OCI-LY3 (cell line): ENCODE results near the gene FBN2.

Experiments used
- H2AFZ ChIP-seq: fragments of 200-600, 300-600 bp; shearing (Covaris generic); 2 replicates; pipeline ENCODE4 v1.6.0; 2014; ENCODE audit warnings: antibody characterized with exemption, low read depth, low read length
- H3K27ac ChIP-seq: fragments of 200-600, 300-600 bp; sonication (generic); 2 replicates; pipeline ENCODE4 v1.5.1; 2014; ENCODE audit warnings: mild to moderate bottlenecking, low read length, moderate library complexity, mixed read lengths
- H3K27me3 ChIP-seq: fragments of 200-600, 300-600 bp; sonication (generic); 2 replicates; pipeline ENCODE4 v1.6.1; 2014; ENCODE audit warnings: low read depth, low read length, mixed read lengths
- H3K36me3 ChIP-seq: fragments of 200-600, 300-600 bp; sonication (generic); replicated peaks from 2 replicates; pipeline ENCODE3; 2014; ENCODE audit warnings: low read depth, low read length, mixed read lengths
- H3K4me1 ChIP-seq: fragments of 300-600, 200-600 bp; sonication (generic); 2 replicates; pipeline ENCODE4 v1.6.1; 2014; ENCODE audit warnings: low read length, mixed read lengths
- H3K4me2 ChIP-seq: fragments of 200-600, 300-600 bp; sonication (generic); 2 replicates; pipeline ENCODE4 v1.6.1; 2014; ENCODE audit warnings: low read length, mixed read lengths
- H3K4me3 ChIP-seq: fragments of 300-600, 200-600 bp; sonication (generic); 2 replicates; pipeline ENCODE4 v1.5.1; 2014; ENCODE audit warnings: antibody characterized with exemption, mild to moderate bottlenecking, low read length, moderate library complexity
- H3K79me2 ChIP-seq: fragments of 300-600, 200-600 bp; shearing (Covaris generic); 2 replicates; pipeline ENCODE4 v1.6.1; 2014; ENCODE audit warnings: mild to moderate bottlenecking, low read length, mixed read lengths
- H3K9ac ChIP-seq: fragments of 300-600, 200-600 bp; shearing (Covaris generic); 2 replicates; pipeline ENCODE4 v1.6.0; 2014; ENCODE audit warnings: mild to moderate bottlenecking, low read length, moderate library complexity
- H3K9me3 ChIP-seq: fragments of 200-600, 300-600 bp; shearing (Covaris generic); 2 replicates; pipeline ENCODE4 v1.6.1; 2014; ENCODE audit warnings: low read length, mixed read lengths; ENCODE audit not compliant: insufficient read depth
- H4K20me1 ChIP-seq: fragments of 200-600, 300-600 bp; sonication (generic); 2 replicates; pipeline ENCODE4 v1.6.1; 2016; ENCODE audit warnings: low read length, mixed read lengths; ENCODE audit not compliant: insufficient read depth
- CTCF ChIP-seq: fragments of 200-600, 300-600 bp; sonication (generic); IDR thresholded peaks from 2 replicates; pipeline ENCODE4 v1.5.1; 2014; ENCODE audit warnings: antibody characterized with exemption, low read length, low read depth
- EZH2phosphoT487 ChIP-seq: fragments of 200-600 bp; shearing (Covaris generic); IDR thresholded peaks from 2 replicates; pipeline ENCODE4 v1.6.1; 2018; ENCODE audit warnings: antibody characterized with exemption, mixed run types, low read depth

Gene FBN2

DNA sequence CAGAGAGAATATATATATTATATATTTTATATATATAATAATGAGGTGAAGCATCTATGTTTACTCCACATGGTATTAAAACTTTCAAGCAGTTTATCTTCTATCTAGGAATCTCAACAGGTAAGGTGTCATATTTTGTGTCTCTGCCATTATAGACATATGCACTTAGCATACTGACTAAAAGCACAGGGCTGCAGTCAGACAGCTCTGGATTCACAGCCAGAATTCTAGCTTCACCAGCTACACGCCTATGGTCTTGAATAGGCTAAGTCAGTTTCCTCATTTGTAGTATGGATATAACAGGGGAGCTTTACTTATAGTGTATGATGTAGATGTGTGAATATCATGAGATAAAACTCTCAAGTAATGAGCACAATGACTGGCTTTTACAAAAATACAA, 57.9 kb downstream of the FBN2 start:
- no peak overlapping the region for H3K4me3 ChIP-seq
- H3K36me3 ChIP-seq = no peaks in the 10 kb centered on the region
- no peaks in the 10 kb centered on the region for H3K9me3 ChIP-seq
- TF ChIP-seq CTCF = no peak
- TF ChIP-seq EZH2phosphoT487 = no peak
- H4K20me1 ChIP-seq = no peaks in the 10 kb centered on the region
- no peaks in the 10 kb centered on the region for H3K4me1 ChIP-seq
- H2AFZ ChIP-seq = no peak overlapping the region
- no peaks in the 10 kb centered on the region for H3K27me3 ChIP-seq
- no peaks in the 10 kb centered on the region for H3K79me2 ChIP-seq
- no peak overlapping the region for H3K9ac ChIP-seq
- no peak overlapping the region for H3K4me2 ChIP-seq
- no peak overlapping the region for H3K27ac ChIP-seq

DNA sequence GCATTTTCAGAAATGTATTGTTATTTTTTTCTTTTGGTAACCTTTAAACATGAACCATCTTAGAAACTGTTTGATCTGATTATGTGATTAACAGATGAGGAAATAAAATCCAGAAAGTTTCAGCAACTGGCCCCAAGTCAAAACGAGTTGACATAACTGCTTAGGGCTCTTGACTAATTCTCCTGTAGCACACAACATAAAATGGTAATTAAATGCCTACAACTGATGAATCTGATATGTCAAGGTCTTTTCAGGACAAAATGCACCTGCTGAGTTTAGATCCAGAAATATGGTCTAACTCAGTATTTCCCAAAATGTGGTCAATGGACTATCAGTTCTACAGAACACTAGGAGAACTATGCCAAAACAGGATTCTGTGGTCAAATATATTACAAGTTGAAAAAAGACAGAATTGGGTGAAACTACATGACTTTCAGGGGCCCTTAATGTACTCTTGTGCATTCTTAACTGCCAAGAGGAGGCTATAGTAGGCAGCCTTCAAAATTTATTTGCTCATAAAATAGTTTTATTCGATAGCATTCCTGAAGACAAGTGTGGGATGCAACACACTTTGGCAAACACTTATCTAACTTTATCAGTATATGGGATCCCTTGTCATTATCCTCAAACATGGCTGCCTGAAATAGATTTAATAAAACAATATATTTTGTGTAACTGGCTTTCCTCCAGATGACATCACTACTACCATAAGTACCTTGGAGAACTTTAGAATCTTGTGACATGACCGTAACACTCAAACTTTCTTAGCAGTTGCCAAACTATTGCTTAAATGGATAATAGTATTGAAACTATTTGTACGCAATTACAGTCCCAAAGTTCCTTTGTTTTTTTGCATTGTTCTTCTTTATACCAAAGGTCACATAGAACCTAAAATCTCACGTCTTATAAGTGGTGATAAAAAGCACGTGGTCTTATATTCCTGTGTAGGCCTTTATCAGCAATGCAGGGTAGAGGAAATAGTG, 59.4 kb downstream of the FBN2 start:
- no peaks in the 10 kb centered on the region for H3K36me3 ChIP-seq
- H2AFZ ChIP-seq = no peak overlapping the region
- TF ChIP-seq CTCF (no peak), EZH2phosphoT487 (no peak)
- no peak overlapping the region for H3K27ac ChIP-seq
- no peaks in the 10 kb centered on the region for H4K20me1 ChIP-seq
- no peak overlapping the region for H3K4me3 ChIP-seq
- H3K27me3 ChIP-seq = no peaks in the 10 kb centered on the region
- no peaks in the 10 kb centered on the region for H3K4me1 ChIP-seq
- no peaks in the 10 kb centered on the region for H3K79me2 ChIP-seq
- no peaks in the 10 kb centered on the region for H3K9me3 ChIP-seq
- no peak overlapping the region for H3K4me2 ChIP-seq
- no peak overlapping the region for H3K9ac ChIP-seq

GRCh38 chr5:128477944-128478343, 60.1 kb downstream of the FBN2 start:
- H3K36me3 ChIP-seq = no peaks in the 10 kb centered on the region
- H3K4me1 ChIP-seq = no peaks in the 10 kb centered on the region
- no peaks in the 10 kb centered on the region for H4K20me1 ChIP-seq
- no peaks in the 10 kb centered on the region for H3K9me3 ChIP-seq
- H3K9ac ChIP-seq = no peak overlapping the region
- no peaks in the 10 kb centered on the region for H3K79me2 ChIP-seq
- H3K4me3 ChIP-seq = no peak overlapping the region
- TF ChIP-seq CTCF = no peak
- TF ChIP-seq EZH2phosphoT487 = no peak
- H3K27me3 ChIP-seq = no peaks in the 10 kb centered on the region
- H3K27ac ChIP-seq = no peak overlapping the region
- no peak overlapping the region for H3K4me2 ChIP-seq
- no peak overlapping the region for H2AFZ ChIP-seq

GRCh38 chr5:128475693-128476092, 62.4 kb downstream of the FBN2 start:
- Histone ChIP-seq H3K27me3 (no peaks in the 10 kb centered on the region), H3K27ac (no peak overlapping the region), H3K4me3 (no peak overlapping the region), H3K4me1 (no peaks in the 10 kb centered on the region), H3K9me3 (no peaks in the 10 kb centered on the region), H3K79me2 (no peaks in the 10 kb centered on the region), H2AFZ (no peak overlapping the region), H4K20me1 (no peaks in the 10 kb centered on the region), H3K4me2 (no peak overlapping the region), H3K9ac (no peak overlapping the region), H3K36me3 (no peaks in the 10 kb centered on the region)
- TF ChIP-seq EZH2phosphoT487 (no peak), CTCF (no peak)
